Stomach (tissue), 9 donors: Measurements from ENCODE around the gene COL11A1. TPM values are rescaled to one million over a fixed set of nuclear protein-coding genes. Genes with fewer than 3 reads are reported as not detected.

ENCODE experiments used
- DNase-seq, 2 donors: peaks; one replicate each; pipeline versions ENCODE4 v3.0.0 to v3.0.0-alpha.2; 2013 to 2019
- H3K27ac ChIP-seq, 5 donors: fragments of 200-600 bp in 4 of 5; sonication (generic) in 4 of 5; one replicate each; pipeline ENCODE4 v1.5.1; 2013 to 2019; ENCODE audit warnings: mild to moderate bottlenecking in 1 of 5, moderate library complexity in 1 of 5
- H3K27me3 ChIP-seq, 3 donors: fragments of 200-600 bp; sonication (generic); one replicate each; pipeline ENCODE4 v1.5.1; 2017 to 2019; ENCODE audit warnings: mixed run types in 1 of 3
- H3K36me3 ChIP-seq, 4 donors: fragments of 200-600 bp; sonication (generic); 1 replicate in 3 of 4; 2 replicates in 1 of 4; pipeline ENCODE4 v1.5.1; 2016 to 2019
- H3K4me1 ChIP-seq, 4 donors: fragments of 200-600 bp; sonication (generic); one replicate each; pipeline ENCODE4 v1.5.1; 2016 to 2019
- H3K4me3 ChIP-seq, 4 donors: fragments of 200-600 bp; sonication (generic) in 3 of 4; one replicate each; pipeline ENCODE4 v1.5.1; 2016 to 2019; ENCODE audit warnings: mild to moderate bottlenecking in 1 of 4
- H3K9me3 ChIP-seq, 4 donors: fragments of 200-600 bp; sonication (generic); one replicate each; pipeline ENCODE4 v1.5.1; 2016 to 2019
- EP300 ChIP-seq: sonication (generic); formaldehyde crosslinking; IDR thresholded peaks from one replicate; pipeline ENCODE4 v1.6.1; 2017; ENCODE audit warnings: antibody characterized with exemption
- POLR2A ChIP-seq, 4 donors: fragments of 450-650 bp; IDR thresholded peaks; one replicate each; pipeline ENCODE4 v1.6.1; 2016; ENCODE audit warnings: antibody characterized with exemption in 4 of 4, control low read depth in 2 of 4, mild to moderate bottlenecking in 1 of 4, moderate library complexity in 1 of 4
- POLR2AphosphoS5 ChIP-seq, 3 donors: sonication (generic); formaldehyde crosslinking; IDR thresholded peaks; one replicate each; pipeline ENCODE4 v1.6.1; 2016; ENCODE audit warnings: antibody characterized with exemption in 3 of 3
- WGBS, 5 donors: extraction: QIAGEN DNeasy Blood & Tissue Kit in 3 of 5; methylation state at CpG; one replicate each; pipeline versions ENCODE4 v1.1.5 to v1.1.7; 2013 to 2018; 5-methylcytosine and 5-hydroxymethylcytosine counted together
- intact Hi-C: fragments of 100-400 bp; cut with DNase I; formaldehyde crosslinking; loops from one replicate; pipeline ENCODE4 v1.15.1; 2023; ENCODE audit warnings: low total_unique reads
- polyA plus RNA-seq, 3 donors: library from polyadenylated mRNA; stranded (reverse); fragments of 200-250 nt; gene quantifications; one replicate each; pipeline ENCODE4 v1.2.3, GENCODE V29; 2013
- total RNA-seq, 5 donors: library from RNA; depleted of rRNA; stranded (reverse); fragments of >200 nt; gene quantifications; one replicate each; pipeline versions ENCODE4 v1.1.0 to v1.2.3, GENCODE V29; 2014 to 2016
- TF ChIP-seq, protein P1 (sequence below), 7 experiments: fragments of 450-650 bp in 4 of 7; fragments of 200-600 bp in 3 of 7; sonication (generic) in 3 of 7; IDR thresholded peaks; one replicate each; pipeline ENCODE4 v1.5.1; 2016 to 2019; ENCODE audit warnings: antibody characterized with exemption in 7 of 7, control low read depth in 2 of 7, mild to moderate bottlenecking in 1 of 7
- donor health status: healthy with polysubstance abuse.
- donor health status: Bipolar disorder and iron deficiency.
- donor health status: healthy.

Gene COL11A1
- total and polyA plus RNA-seq, 8 donors: under 0.01 to 7.0 (median 0.29) TPM; not detected in 5

- intact Hi-C loops: no loop called here
- Histone ChIP-seq H3K4me1 (no peaks in the 10 kb centered on the region), H3K27me3 (no peaks in the 10 kb centered on the region), H3K9me3 (no peaks in the 10 kb centered on the region), H3K4me3 (no peak overlapping the region), H3K27ac (no peak overlapping the region), H3K36me3 (no peaks in the 10 kb centered on the region)
- WGBS, 5 donors: 72 to 89% (median 79%) methylated on average over 2 of the region's 2 CpGs
- no peak for DNase-seq
- no peak for TF ChIP-seq EP300
- no peak for TF ChIP-seq POLR2A (IDR thresholded peaks at IDR 0.05)
- TF ChIP-seq, protein P1, sequence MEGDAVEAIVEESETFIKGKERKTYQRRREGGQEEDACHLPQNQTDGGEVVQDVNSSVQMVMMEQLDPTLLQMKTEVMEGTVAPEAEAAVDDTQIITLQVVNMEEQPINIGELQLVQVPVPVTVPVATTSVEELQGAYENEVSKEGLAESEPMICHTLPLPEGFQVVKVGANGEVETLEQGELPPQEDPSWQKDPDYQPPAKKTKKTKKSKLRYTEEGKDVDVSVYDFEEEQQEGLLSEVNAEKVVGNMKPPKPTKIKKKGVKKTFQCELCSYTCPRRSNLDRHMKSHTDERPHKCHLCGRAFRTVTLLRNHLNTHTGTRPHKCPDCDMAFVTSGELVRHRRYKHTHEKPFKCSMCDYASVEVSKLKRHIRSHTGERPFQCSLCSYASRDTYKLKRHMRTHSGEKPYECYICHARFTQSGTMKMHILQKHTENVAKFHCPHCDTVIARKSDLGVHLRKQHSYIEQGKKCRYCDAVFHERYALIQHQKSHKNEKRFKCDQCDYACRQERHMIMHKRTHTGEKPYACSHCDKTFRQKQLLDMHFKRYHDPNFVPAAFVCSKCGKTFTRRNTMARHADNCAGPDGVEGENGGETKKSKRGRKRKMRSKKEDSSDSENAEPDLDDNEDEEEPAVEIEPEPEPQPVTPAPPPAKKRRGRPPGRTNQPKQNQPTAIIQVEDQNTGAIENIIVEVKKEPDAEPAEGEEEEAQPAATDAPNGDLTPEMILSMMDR (IDR thresholded peaks at IDR 0.05): no peak
These were observed 16.9 kb upstream of the COL11A1 start for GRCh38 chr1:103125219-103125618.

GRCh38 chr1:103122983-103123720, 14.8 kb upstream of the COL11A1 start:
- TF ChIP-seq, protein P1 (IDR thresholded peaks at IDR 0.05): no peak
- TF ChIP-seq POLR2A (IDR thresholded peaks at IDR 0.05) (no peak), POLR2AphosphoS5 (IDR thresholded peaks at IDR 0.05) (no peak), EP300 (no peak)
- intact Hi-C loops: no loop called here
- H3K4me3 ChIP-seq: no peak overlapping the region
- H3K9me3 ChIP-seq: no peaks in the 10 kb centered on the region
- DNase-seq: no peak
- no peaks in the 10 kb centered on the region for H3K36me3 ChIP-seq
- 80 to 97% (median 89%) methylated on average over 2 of the region's 2 CpGs for WGBS, 5 donors
- H3K27me3 ChIP-seq: no peaks in the 10 kb centered on the region
- no peaks in the 10 kb centered on the region for H3K4me1 ChIP-seq
- no peak overlapping the region for H3K27ac ChIP-seq

- no peak for TF ChIP-seq POLR2AphosphoS5 (IDR thresholded peaks at IDR 0.05)
- no peak for TF ChIP-seq POLR2A (IDR thresholded peaks at IDR 0.05)
- TF ChIP-seq, protein P1 (IDR thresholded peaks at IDR 0.05): no peak
- no peak for TF ChIP-seq EP300
- WGBS, 5 donors: 55 to 62% (median 57%) methylated on average over 2 of the region's 2 CpGs
- intact Hi-C loops: no loop called here
These were observed 12.7 kb upstream of the COL11A1 start for GRCh38 chr1:103120981-103121380.

DNA sequence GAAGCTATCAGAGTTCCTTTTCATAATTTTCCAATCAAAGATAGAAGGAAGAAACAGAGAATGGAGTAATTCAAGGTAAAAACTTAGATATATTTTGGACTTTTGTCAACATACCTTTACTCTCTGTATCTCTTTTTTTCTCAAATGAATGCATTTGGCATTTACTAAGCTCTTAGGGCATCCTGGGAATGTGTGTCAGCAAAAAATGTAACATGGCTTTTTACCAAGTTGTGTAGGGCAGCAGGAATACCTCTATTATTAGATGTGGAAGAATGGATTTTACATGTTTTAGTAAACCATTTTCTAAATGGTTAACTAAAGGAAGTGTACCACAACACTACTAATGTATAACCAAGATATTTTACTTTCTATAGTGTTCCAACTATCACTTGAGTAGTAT, 4.2 kb upstream of the COL11A1 start:
- no peak for DNase-seq
- intact Hi-C loops: no loop called here
- Histone ChIP-seq H3K4me3 (no peak overlapping the region), H3K9me3 (peaks cover 0 to 4% (median 0%) of the 10 kb centered on the region in 4 donors), H3K36me3 (no peaks in the 10 kb centered on the region), H3K27ac (no peak overlapping the region), H3K4me1 (peaks cover 6 to 16% (median 14%) of the 10 kb centered on the region in 4 donors), H3K27me3 (peaks cover 0 to 17% (median 16%) of the 10 kb centered on the region in 3 donors)
- TF ChIP-seq, protein P1 (IDR thresholded peaks at IDR 0.05): no peak
- TF ChIP-seq POLR2AphosphoS5 (IDR thresholded peaks at IDR 0.05): no peak
- TF ChIP-seq EP300: no peak
- TF ChIP-seq POLR2A (IDR thresholded peaks at IDR 0.05): no peak

More at GRCh38 chr1:103120981-103121380, 12.7 kb upstream of the COL11A1 start:
- Histone ChIP-seq H3K4me1 (no peaks in the 10 kb centered on the region), H3K9me3 (peaks cover 0 to 6% (median 0%) of the 10 kb centered on the region in 4 donors), H3K36me3 (no peaks in the 10 kb centered on the region), H3K4me3 (no peak overlapping the region), H3K27ac (no peak overlapping the region), H3K27me3 (no peaks in the 10 kb centered on the region)
- DNase-seq: no peak
